DND-41 (cell line): Measurements from ENCODE around the gene MATN1.

Experiments used
- ATAC-seq: fragments of 200-7000 bp; cut with Tn5 transposase; 3 replicates; pipeline ENCODE4 v1.9.1; 2021; ENCODE audit warnings: low read depth; ENCODE audit not compliant: insufficient read depth
- DNase-seq: peaks from one replicate; pipeline ENCODE4 v3.0.0-alpha.2; 2020
- H2AFZ ChIP-seq: 2 replicates; pipeline ENCODE4 v1.6.0; 2012; ENCODE audit warnings: low read depth, low read length
- H3K27ac ChIP-seq: 2 replicates; pipeline ENCODE4 v1.5.1; 2012; ENCODE audit warnings: low read length, inconsistent platforms
- H3K27me3 ChIP-seq: fragments of 200-600 bp; sonication (generic); 2 replicates; pipeline ENCODE4 v1.6.0; 2012; ENCODE audit warnings: low read length, mild to moderate bottlenecking, inconsistent platforms; ENCODE audit not compliant: insufficient read depth, poor library complexity
- H3K36me3 ChIP-seq: 2 replicates; pipeline ENCODE4 v1.5.1; 2012; ENCODE audit warnings: low read length, inconsistent platforms; ENCODE audit not compliant: insufficient read depth
- H3K4me1 ChIP-seq: 2 replicates; pipeline ENCODE4 v1.5.1; 2012; ENCODE audit warnings: mild to moderate bottlenecking, low read length; ENCODE audit not compliant: insufficient read depth
- H3K4me2 ChIP-seq: 2 replicates; pipeline ENCODE4 v1.6.0; 2012; ENCODE audit warnings: mild to moderate bottlenecking, moderate library complexity, low read length, inconsistent platforms; ENCODE audit not compliant: insufficient read depth
- H3K4me3 ChIP-seq, 2 experiments: fragments of 200-600 bp in 1 of 2; shearing (Covaris generic) in 1 of 2; 2 replicates each; pipeline ENCODE4 v1.5.1; 2012 to 2016; ENCODE audit warnings: inconsistent platforms in 2 of 2, low read length in 2 of 2, mild to moderate bottlenecking in 2 of 2, low read depth in 1 of 2, moderate library complexity in 1 of 2
- H3K79me2 ChIP-seq: 2 replicates; pipeline ENCODE4 v1.6.0; 2012; ENCODE audit warnings: low read length, inconsistent platforms; ENCODE audit not compliant: insufficient read depth
- H3K9ac ChIP-seq: 2 replicates; pipeline ENCODE4 v1.6.0; 2012; ENCODE audit warnings: low read depth, mild to moderate bottlenecking, inconsistent platforms, low read length, moderate library complexity
- H3K9me3 ChIP-seq: 2 replicates; pipeline ENCODE4 v1.5.1; 2012; ENCODE audit warnings: low read length, moderate library complexity, mild to moderate bottlenecking, inconsistent platforms; ENCODE audit not compliant: insufficient read depth, severe bottlenecking
- H4K20me1 ChIP-seq: 2 replicates; pipeline ENCODE4 v1.6.0; 2012; ENCODE audit warnings: low read length; ENCODE audit not compliant: insufficient read depth
- CTCF ChIP-seq: IDR thresholded peaks from 2 replicates; pipeline ENCODE4 v1.5.1; 2012; ENCODE audit warnings: borderline replicate concordance, low read length, moderate library complexity, mild to moderate bottlenecking; ENCODE audit not compliant: poor library complexity, severe bottlenecking; ENCODE audit errors: extremely low read depth
- EZH2 ChIP-seq: IDR thresholded peaks from 3 replicates; pipeline ENCODE4 v1.6.1; 2012; ENCODE audit warnings: borderline replicate concordance, low read depth, mild to moderate bottlenecking, moderate library complexity, low read length, inconsistent platforms; ENCODE audit not compliant: severe bottlenecking

MATN1 gene

GRCh38 chr1:30705698-30706097 is 17.7 kb downstream of the MATN1 start:
- Histone ChIP-seq H3K79me2 (no peaks in the 10 kb centered on the region), H3K4me2 (no peak overlapping the region), H3K4me3 (no peak overlapping the region), H3K9ac (no peak overlapping the region), H3K27ac (no peak overlapping the region), H3K27me3 (peaks cover 8% of the 10 kb centered on the region), H3K9me3 (no peaks in the 10 kb centered on the region), H2AFZ (no peak overlapping the region), H4K20me1 (no peaks in the 10 kb centered on the region), H3K4me1 (no peaks in the 10 kb centered on the region), H3K36me3 (no peaks in the 10 kb centered on the region)
- DNase-seq (no peak), ATAC-seq (no peak)
- TF ChIP-seq EZH2 = no peak
- TF ChIP-seq CTCF = no peak

DNA sequence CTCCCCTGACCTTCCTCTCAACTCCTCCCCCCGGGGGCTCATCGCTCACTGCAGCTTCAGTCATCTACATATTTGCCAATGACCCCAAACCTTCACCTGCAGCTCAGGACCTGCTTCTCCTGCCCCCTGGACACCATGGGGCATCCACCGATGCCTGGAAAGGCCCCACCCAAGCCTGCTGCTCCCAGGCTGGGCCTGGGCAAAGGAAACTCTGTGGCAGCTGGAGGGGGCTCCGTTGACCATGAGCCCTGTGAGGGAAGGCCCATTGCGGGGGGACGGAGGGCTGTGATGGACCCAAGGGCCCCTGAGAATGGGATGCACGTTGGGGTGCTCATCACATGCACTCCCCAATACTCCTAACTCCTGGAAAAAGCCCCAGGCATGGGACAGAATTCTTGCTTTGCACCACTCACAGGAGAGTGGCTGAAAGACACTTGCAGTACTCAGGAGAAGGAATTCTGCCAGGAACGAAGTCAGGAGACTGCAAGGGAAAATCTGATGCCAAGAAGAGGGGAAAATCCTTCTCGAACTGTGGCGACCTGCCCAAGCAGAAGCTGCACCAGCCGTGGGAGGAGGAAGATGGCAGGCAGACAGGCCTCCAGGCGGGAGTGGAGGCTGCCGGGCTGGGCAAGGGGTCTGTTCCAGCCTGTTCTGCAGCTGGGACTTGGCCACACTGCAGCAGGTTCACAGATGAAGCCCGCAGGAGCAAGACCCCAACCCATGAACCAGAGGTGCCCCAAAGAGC is 18.4 kb downstream of the MATN1 start:
- DNase-seq (no peak), ATAC-seq (no peak)
- TF ChIP-seq CTCF = no peak
- TF ChIP-seq EZH2 = no peak
- H3K9ac ChIP-seq = no peak overlapping the region
- peaks cover 8% of the 10 kb centered on the region for H3K27me3 ChIP-seq
- no peaks in the 10 kb centered on the region for H3K9me3 ChIP-seq
- no peak overlapping the region for H2AFZ ChIP-seq
- H3K79me2 ChIP-seq = no peaks in the 10 kb centered on the region
- no peaks in the 10 kb centered on the region for H4K20me1 ChIP-seq
- no peak overlapping the region for H3K27ac ChIP-seq
- no peaks in the 10 kb centered on the region for H3K36me3 ChIP-seq
- no peaks in the 10 kb centered on the region for H3K4me1 ChIP-seq
- no peak overlapping the region for H3K4me2 ChIP-seq
- no peak overlapping the region for H3K4me3 ChIP-seq

DNA sequence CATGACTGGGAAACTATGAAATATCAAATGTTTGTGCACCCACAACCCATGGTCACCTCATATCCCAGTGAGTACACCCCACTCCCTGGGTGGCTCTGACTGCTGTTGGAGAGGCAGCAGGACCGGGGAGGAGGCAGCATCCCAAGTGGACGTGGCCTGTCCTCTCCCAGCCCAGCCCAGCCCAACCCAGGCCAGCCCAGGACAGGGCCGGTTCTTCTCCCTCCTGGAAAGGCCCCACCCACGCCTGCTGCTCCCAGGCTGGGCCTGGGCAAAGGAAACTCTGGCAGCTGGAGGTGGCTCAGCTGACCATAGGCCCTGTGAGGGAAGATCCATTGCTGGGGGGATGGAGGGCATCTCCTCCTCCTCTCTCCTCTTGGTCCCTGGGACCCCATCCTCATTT is 19.1 kb downstream of the MATN1 start:
- Histone ChIP-seq H3K4me1 (no peaks in the 10 kb centered on the region), H3K9ac (no peak overlapping the region), H3K4me2 (no peak overlapping the region), H3K27ac (no peak overlapping the region), H3K27me3 (peaks cover 8% of the 10 kb centered on the region), H3K36me3 (no peaks in the 10 kb centered on the region), H3K9me3 (no peaks in the 10 kb centered on the region), H3K79me2 (no peaks in the 10 kb centered on the region), H3K4me3 (no peak overlapping the region), H2AFZ (no peak overlapping the region), H4K20me1 (no peaks in the 10 kb centered on the region)
- DNase-seq = no peak
- TF ChIP-seq CTCF (no peak), EZH2 (no peak)
- ATAC-seq = no peak
